ENCODE measurements around the gene KCNT1. TPM values are rescaled to one million over a fixed set of nuclear protein-coding genes. Genes with fewer than 3 reads are reported as not detected.

Gene KCNT1
- total RNA-seq, 1 donor from 2014 or later = 0.14 TPM

GRCh38 chr9:135791431-135792267 is 89.7 kb downstream of the KCNT1 start:
- no peaks in the 10 kb centered on the region for H3K9me3 Mint-ChIP-seq
- no peaks in the 10 kb centered on the region for H3K4me1 Mint-ChIP-seq
- no peak for TF ChIP-seq CTCF (conservative IDR thresholded peaks at IDR 0.05)
- no peaks in the 10 kb centered on the region for H3K27me3 Mint-ChIP-seq (ENCODE audit: low read depth)
- H3K36me3 Mint-ChIP-seq (ENCODE audit: low read depth) = no peaks in the 10 kb centered on the region
- no peak for DNase-seq (ENCODE audit: low read depth, low spot score)
- H3K4me3 Mint-ChIP-seq = no peak overlapping the region
- H3K27ac Mint-ChIP-seq (ENCODE audit: unreplicated experiment) = no peak overlapping the region

- DNase-seq (ENCODE audit: low read depth, low spot score) = no peak
- no peak overlapping the region for H3K27ac Mint-ChIP-seq (ENCODE audit: unreplicated experiment)
Observed at GRCh38 chr9:135792268-135793128, 90.5 kb downstream of the KCNT1 start.

GRCh38 chr9:135793221-135794056 is 91.5 kb downstream of the KCNT1 start:
- Mint-ChIP-seq H3K4me3 (no peak overlapping the region), H3K9me3 (no peaks in the 10 kb centered on the region), H3K36me3 (ENCODE audit: low read depth) (no peaks in the 10 kb centered on the region), H3K27me3 (ENCODE audit: low read depth) (peaks cover 4% of the 10 kb centered on the region), H3K27ac (ENCODE audit: unreplicated experiment) (no peak overlapping the region), H3K4me1 (peaks cover under 1% of the 10 kb centered on the region)
- TF ChIP-seq CTCF (conservative IDR thresholded peaks at IDR 0.05) = no peak
- DNase-seq (ENCODE audit: low read depth, low spot score) = no peak

More at GRCh38 chr9:135792268-135793128, 90.5 kb downstream of the KCNT1 start:
- no peaks in the 10 kb centered on the region for H3K36me3 Mint-ChIP-seq (ENCODE audit: low read depth)
- TF ChIP-seq CTCF (conservative IDR thresholded peaks at IDR 0.05) = no peak
- H3K27me3 Mint-ChIP-seq (ENCODE audit: low read depth) = peaks cover under 1% of the 10 kb centered on the region
- H3K4me3 Mint-ChIP-seq = no peak overlapping the region
- H3K9me3 Mint-ChIP-seq = no peaks in the 10 kb centered on the region
- no peaks in the 10 kb centered on the region for H3K4me1 Mint-ChIP-seq

GRCh38 chr9:135794057-135794335 is 92.0 kb downstream of the KCNT1 start:
- Mint-ChIP-seq H3K4me3 (no peak overlapping the region), H3K36me3 (ENCODE audit: low read depth) (no peaks in the 10 kb centered on the region), H3K4me1 (peaks cover 3% of the 10 kb centered on the region), H3K9me3 (no peaks in the 10 kb centered on the region), H3K27me3 (ENCODE audit: low read depth) (peaks cover 4% of the 10 kb centered on the region), H3K27ac (ENCODE audit: unreplicated experiment) (no peak overlapping the region)
- DNase-seq (ENCODE audit: low read depth, low spot score) = no peak
- no peak for TF ChIP-seq CTCF (conservative IDR thresholded peaks at IDR 0.05)

GRCh38 chr9:135794361-135794885 is 92.4 kb downstream of the KCNT1 start:
- H3K36me3 Mint-ChIP-seq (ENCODE audit: low read depth) = no peaks in the 10 kb centered on the region
- no peak for TF ChIP-seq CTCF (conservative IDR thresholded peaks at IDR 0.05)
- peaks cover 4% of the 10 kb centered on the region for H3K27me3 Mint-ChIP-seq (ENCODE audit: low read depth)
- DNase-seq (ENCODE audit: low read depth, low spot score) = no peak
- peaks cover 3% of the 10 kb centered on the region for H3K4me1 Mint-ChIP-seq
- no peaks in the 10 kb centered on the region for H3K9me3 Mint-ChIP-seq
- H3K27ac Mint-ChIP-seq (ENCODE audit: unreplicated experiment) = no peak overlapping the region
- H3K4me3 Mint-ChIP-seq = no peak overlapping the region
